ENCODE results near the gene MED12L. TPM values are rescaled to one million over a fixed set of nuclear protein-coding genes. Genes with fewer than 3 reads are reported as not detected.

Gene MED12L
- total RNA-seq, 4 donors from 2014 or later = 1.6 to 23.7 (median 4.0) TPM

GRCh38 chr3:151084893-151085226, 604 bp upstream of the MED12L start:
- TF ChIP-seq POLR2A (IDR thresholded peaks at IDR 0.05) = no peak
- TF ChIP-seq, protein P1, sequence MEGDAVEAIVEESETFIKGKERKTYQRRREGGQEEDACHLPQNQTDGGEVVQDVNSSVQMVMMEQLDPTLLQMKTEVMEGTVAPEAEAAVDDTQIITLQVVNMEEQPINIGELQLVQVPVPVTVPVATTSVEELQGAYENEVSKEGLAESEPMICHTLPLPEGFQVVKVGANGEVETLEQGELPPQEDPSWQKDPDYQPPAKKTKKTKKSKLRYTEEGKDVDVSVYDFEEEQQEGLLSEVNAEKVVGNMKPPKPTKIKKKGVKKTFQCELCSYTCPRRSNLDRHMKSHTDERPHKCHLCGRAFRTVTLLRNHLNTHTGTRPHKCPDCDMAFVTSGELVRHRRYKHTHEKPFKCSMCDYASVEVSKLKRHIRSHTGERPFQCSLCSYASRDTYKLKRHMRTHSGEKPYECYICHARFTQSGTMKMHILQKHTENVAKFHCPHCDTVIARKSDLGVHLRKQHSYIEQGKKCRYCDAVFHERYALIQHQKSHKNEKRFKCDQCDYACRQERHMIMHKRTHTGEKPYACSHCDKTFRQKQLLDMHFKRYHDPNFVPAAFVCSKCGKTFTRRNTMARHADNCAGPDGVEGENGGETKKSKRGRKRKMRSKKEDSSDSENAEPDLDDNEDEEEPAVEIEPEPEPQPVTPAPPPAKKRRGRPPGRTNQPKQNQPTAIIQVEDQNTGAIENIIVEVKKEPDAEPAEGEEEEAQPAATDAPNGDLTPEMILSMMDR (IDR thresholded peaks at IDR 0.05) = no peak
- Histone ChIP-seq H3K4me1 (peaks cover 0 to 10% of the 10 kb centered on the region in 2 donors), H3K9me3 (no peaks in the 10 kb centered on the region), H3K36me3 (no peaks in the 10 kb centered on the region), H3K4me3 (replicated peaks in 1 of 3) (peak overlapping the region; percentile 43 to 57 (median 47)), H3K27ac (no peak overlapping the region), H3K27me3 (no peaks in the 10 kb centered on the region)
- 41 to 43% methylated on average over 14 of the region's 14 CpGs for WGBS, 2 donors
- no peak for DNase-seq
- intact Hi-C loops (cut with DNase I) = no loop called here

GRCh38 chr3:151085889-151086483, 522 bp downstream of the MED12L start:
- 1 to 5% methylated on average over 7 to 13 of the region's 60 CpGs for WGBS, 2 donors
- Histone ChIP-seq H3K27ac (peak overlapping the region in 1 of 3 donors; percentile 15), H3K4me1 (peaks cover 0 to 10% of the 10 kb centered on the region in 2 donors), H3K9me3 (no peaks in the 10 kb centered on the region), H3K4me3 (replicated peaks in 1 of 3) (peak overlapping the region; percentile 43 to 57 (median 47)), H3K27me3 (no peaks in the 10 kb centered on the region), H3K36me3 (no peaks in the 10 kb centered on the region)
- TF ChIP-seq POLR2A (IDR thresholded peaks at IDR 0.05) = no peak
- TF ChIP-seq, protein P1 (IDR thresholded peaks at IDR 0.05) = no peak
- peak; percentile 20 to 37 for DNase-seq
- intact Hi-C loops (cut with DNase I) = no loop called here

DNA sequence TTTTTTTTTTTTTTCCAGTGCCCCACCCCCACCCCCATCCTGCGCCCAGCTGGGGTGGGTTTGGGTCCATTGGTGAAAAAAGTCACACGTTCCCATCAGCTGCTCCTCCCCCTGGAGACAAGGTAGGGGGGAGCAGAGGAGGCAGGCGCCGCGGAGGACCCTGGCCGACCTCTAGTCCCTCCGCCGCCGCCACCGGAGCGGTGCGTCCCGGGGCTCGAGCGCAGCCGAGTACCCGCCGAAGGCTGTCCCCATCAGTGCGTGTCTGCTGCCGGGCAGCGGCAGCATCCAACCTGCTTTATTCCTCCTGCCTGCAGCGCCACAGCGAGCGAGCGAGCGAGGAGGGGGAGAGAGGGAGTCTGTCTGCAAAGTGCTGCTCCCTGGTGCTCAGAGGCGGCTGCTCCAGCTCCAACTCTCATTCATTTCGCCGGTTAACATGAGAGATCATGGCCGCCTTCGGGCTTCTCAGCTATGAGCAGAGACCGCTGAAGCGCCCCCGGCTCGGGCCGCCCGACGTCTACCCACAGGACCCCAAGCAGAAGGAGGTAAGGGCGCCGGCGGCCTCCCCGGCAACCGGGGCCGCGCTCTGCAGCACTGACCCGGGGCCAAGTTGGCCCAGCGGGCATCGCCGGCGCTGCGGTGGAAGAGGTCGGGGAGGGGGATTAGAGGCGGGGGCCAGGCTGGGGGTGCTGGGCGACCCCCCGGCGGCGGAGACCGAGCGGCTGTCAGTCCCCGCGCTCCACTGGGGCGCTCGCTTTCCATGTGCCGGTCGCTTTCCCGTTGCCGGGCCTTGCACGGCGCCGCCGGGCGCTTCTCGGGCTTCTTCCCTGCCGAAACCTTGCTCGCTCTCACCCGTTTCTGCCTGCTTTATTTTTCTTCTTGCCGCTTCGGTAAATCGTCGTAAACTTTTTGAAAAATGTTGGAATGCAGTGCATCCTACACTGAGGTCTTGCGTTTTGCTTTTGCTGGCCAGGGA, 1.3 kb downstream of the MED12L start:
- H3K36me3 ChIP-seq = no peaks in the 10 kb centered on the region
- no peaks in the 10 kb centered on the region for H3K27me3 ChIP-seq
- intact Hi-C loops (cut with DNase I) = no loop called here
- TF ChIP-seq POLR2A (IDR thresholded peaks at IDR 0.05) = no peak
- TF ChIP-seq, protein P1 (IDR thresholded peaks at IDR 0.05) = peak in 3 of 6 experiments; percentile 12 to 45 (median 37)
- H3K4me1 ChIP-seq = peaks cover 0 to 10% of the 10 kb centered on the region in 2 donors
- H3K27ac ChIP-seq = peak overlapping the region in 1 of 3 donors; percentile 15
- WGBS, 2 donors = 4 to 5% methylated on average over 35 to 42 of the region's 81 CpGs
- H3K4me3 ChIP-seq (replicated peaks in 1 of 3) = peak overlapping the region; percentile 43 to 57 (median 47)
- H3K9me3 ChIP-seq = no peaks in the 10 kb centered on the region
- peak; percentile 85 to 88 for DNase-seq

DNA sequence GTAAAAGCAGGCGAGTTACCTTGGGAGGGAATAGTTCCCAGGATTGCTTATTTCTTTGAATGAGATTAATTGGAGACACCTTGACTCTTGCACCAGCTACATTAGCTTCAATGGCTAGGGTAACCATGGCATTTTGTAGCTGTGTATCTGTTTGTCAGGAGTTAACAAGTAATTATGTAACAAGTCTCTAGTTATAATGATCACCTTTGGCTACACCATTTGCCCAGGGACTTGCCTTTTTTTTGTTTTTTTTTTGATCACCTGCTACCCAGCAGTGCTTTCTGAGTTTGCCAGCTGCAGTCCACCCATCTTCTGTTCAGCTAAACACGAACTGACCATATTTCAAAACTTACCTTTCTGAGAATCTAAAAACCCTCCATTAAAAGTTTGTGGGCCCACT, 2.2 kb downstream of the MED12L start:
- Histone ChIP-seq H3K27ac (no peak overlapping the region), H3K9me3 (no peaks in the 10 kb centered on the region), H3K27me3 (no peaks in the 10 kb centered on the region), H3K36me3 (no peaks in the 10 kb centered on the region), H3K4me1 (peaks cover 0 to 10% of the 10 kb centered on the region in 2 donors), H3K4me3 (replicated peaks in 1 of 3) (no peak overlapping the region)
- 88 to 92% methylated on average over 2 of the region's 2 CpGs for whole genome bisulfite sequencing, 2 donors
- no peak for DNase-seq
- no peak for TF ChIP-seq POLR2A (IDR thresholded peaks at IDR 0.05)
- TF ChIP-seq, protein P1 (IDR thresholded peaks at IDR 0.05) = no peak
- intact Hi-C loops (cut with DNase I) = no loop called here

All from thyroid gland (tissue), 4 donors.